Esophagus muscularis mucosa (tissue), 4 donors: ENCODE data around the gene LCE1B. TPM values are rescaled to one million over a fixed set of nuclear protein-coding genes. Genes with fewer than 3 reads are reported as not detected.

Source experiments
- DNase-seq: peaks from one replicate; pipeline ENCODE4 v3.0.0-alpha.2; 2017; ENCODE audit errors: extremely low spot score
- H3K27ac ChIP-seq, 4 donors: fragments of 200-600 bp; sonication (generic); replicated peaks in 1 of 4; 1 replicate in 3 of 4; 2 replicates in 1 of 4; pipeline ENCODE4 v1.5.1; 2016 to 2019; ENCODE audit warnings: mild to moderate bottlenecking in 1 of 4
- H3K27me3 ChIP-seq, 4 donors: fragments of 200-600 bp; sonication (generic); one replicate each; pipeline versions ENCODE4 v1.5.1 to v1.6.0; 2016 to 2019
- H3K36me3 ChIP-seq, 4 donors: fragments of 200-600 bp; sonication (generic); one replicate each; pipeline ENCODE4 v1.5.1; 2016 to 2019
- H3K4me1 ChIP-seq, 4 donors: fragments of 200-600 bp; sonication (generic); one replicate each; pipeline ENCODE4 v1.5.1; 2016 to 2019
- H3K4me3 ChIP-seq, 4 donors: fragments of 200-600 bp; sonication (generic); 1 replicate in 2 of 4; 2 replicates in 2 of 4; pipeline ENCODE4 v1.5.1; 2016 to 2019; ENCODE audit warnings: mild to moderate bottlenecking in 4 of 4, moderate library complexity in 1 of 4
- H3K9me3 ChIP-seq, 4 donors: fragments of 200-600 bp; sonication (generic); 1 replicate in 3 of 4; 2 replicates in 1 of 4; pipeline ENCODE4 v1.5.1; 2016 to 2019
- EP300 ChIP-seq: sonication (generic); formaldehyde crosslinking; IDR thresholded peaks from one replicate; pipeline ENCODE4 v1.6.1; 2017; ENCODE audit warnings: antibody characterized with exemption
- POLR2A ChIP-seq: fragments of 450-650 bp; IDR thresholded peaks from one replicate; pipeline ENCODE4 v1.6.1; 2017; ENCODE audit warnings: antibody characterized with exemption, moderate library complexity, mild to moderate bottlenecking, low read depth
- POLR2AphosphoS5 ChIP-seq, 2 donors: sonication (generic); formaldehyde crosslinking; IDR thresholded peaks; one replicate each; pipeline ENCODE4 v1.6.1; 2017; ENCODE audit warnings: antibody characterized with exemption in 2 of 2
- WGBS: methylation state at CpG from one replicate; pipeline ENCODE4 v1.1.5; 2018; 5-methylcytosine and 5-hydroxymethylcytosine counted together
- intact Hi-C: fragments of 100-400 bp; cut with DNase I; formaldehyde crosslinking; loops from one replicate; pipeline ENCODE4 v1.15.1; 2023
- total RNA-seq, 4 donors: library from RNA; depleted of rRNA; stranded (reverse); fragments of >200 nt; gene quantifications; one replicate each; pipeline versions ENCODE4 v1.1.0 to v1.2.1, GENCODE V29; 2016
- TF ChIP-seq, protein P1 (sequence below), 3 experiments: fragments of 200-600 bp in 2 of 3; fragments of 450-650 bp in 1 of 3; sonication (generic) in 2 of 3; IDR thresholded peaks; one replicate each; pipeline ENCODE4 v1.5.1; 2017 to 2019; ENCODE audit warnings: antibody characterized with exemption in 3 of 3, mild to moderate bottlenecking in 2 of 3, moderate library complexity in 1 of 3

LCE1B gene
- total RNA-seq, 4 donors from 2014 or later: not detected

- no peak within 1 kb of the TSS for H3K27ac ChIP-seq
- H3K9me3 ChIP-seq: no peaks in the 10 kb centered on the region
- 63% methylated on average over 3 of the region's 3 CpGs for WGBS
- intact Hi-C loops: no loop called here
- no peak within 1 kb of the TSS for H3K4me3 ChIP-seq
- no peaks in the 10 kb centered on the region for H3K4me1 ChIP-seq
- peak; percentile 64 for DNase-seq
- TF ChIP-seq POLR2A (no peak), EP300 (no peak), POLR2AphosphoS5 (IDR thresholded peaks at IDR 0.05) (no peak)
- TF ChIP-seq, protein P1, sequence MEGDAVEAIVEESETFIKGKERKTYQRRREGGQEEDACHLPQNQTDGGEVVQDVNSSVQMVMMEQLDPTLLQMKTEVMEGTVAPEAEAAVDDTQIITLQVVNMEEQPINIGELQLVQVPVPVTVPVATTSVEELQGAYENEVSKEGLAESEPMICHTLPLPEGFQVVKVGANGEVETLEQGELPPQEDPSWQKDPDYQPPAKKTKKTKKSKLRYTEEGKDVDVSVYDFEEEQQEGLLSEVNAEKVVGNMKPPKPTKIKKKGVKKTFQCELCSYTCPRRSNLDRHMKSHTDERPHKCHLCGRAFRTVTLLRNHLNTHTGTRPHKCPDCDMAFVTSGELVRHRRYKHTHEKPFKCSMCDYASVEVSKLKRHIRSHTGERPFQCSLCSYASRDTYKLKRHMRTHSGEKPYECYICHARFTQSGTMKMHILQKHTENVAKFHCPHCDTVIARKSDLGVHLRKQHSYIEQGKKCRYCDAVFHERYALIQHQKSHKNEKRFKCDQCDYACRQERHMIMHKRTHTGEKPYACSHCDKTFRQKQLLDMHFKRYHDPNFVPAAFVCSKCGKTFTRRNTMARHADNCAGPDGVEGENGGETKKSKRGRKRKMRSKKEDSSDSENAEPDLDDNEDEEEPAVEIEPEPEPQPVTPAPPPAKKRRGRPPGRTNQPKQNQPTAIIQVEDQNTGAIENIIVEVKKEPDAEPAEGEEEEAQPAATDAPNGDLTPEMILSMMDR (IDR thresholded peaks at IDR 0.05): no peak
- no peaks in the 10 kb centered on the region for H3K27me3 ChIP-seq
- no peaks in the 10 kb centered on the region for H3K36me3 ChIP-seq
Measured at GRCh38 chr1:152796421-152796820, 15.3 kb upstream of the LCE1B start, which contains the start of gene LCE1D. LCE1D (plus strand) TSS chr1:152796721; CDS start chr1:152797795, 1,074 bp downstream.

DNA sequence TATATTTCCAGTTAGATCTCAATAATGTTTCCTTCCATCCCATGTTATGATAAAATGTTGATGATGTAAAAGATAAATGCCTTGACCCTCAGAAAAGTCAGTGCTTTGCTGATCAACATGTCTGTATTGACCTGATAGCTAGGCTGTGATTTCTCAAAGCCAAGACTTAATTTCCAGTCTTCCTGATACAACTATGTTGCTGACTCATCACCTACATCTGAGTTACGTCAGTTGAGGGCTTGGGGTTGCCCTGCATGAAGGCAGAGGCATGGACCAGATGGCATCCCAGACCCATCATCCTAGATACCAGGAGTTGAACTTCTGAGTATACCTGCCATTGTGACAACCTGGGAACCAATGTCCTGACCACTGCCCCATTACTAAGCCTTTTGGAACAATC lies 10.4 kb upstream of the LCE1B start:
- intact Hi-C loops: no loop called here

DNA sequence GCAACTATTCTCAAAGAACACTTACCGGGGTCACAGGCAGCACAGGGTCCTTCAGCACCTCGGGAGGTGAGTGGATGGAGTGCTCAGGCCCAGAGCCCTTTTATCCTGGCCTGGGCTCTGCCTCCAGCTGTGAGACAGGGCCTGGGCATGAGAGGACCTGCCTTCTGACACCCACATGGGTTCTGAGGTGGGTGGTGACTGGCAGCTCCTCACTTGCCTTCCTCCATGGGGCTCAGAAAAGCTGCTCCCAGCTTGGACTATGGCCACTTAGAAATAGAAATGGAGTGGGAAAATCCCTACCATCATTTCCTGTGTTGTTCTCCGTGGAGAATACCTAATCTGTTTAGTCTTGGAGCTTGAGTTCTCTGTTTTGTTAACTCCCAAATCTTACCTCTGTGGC lies 5.2 kb upstream of the LCE1B start, which contains the start of gene LCE1C:
Gene LCE1C (minus strand): TSS at position 76 of the 400 bp plus-strand sequence. CDS start 1,173 bp downstream, outside the sequence.
- H3K27me3 ChIP-seq: peaks cover 0 to 4% (median 0%) of the 10 kb centered on the region in 4 donors
- TF ChIP-seq, protein P1 (IDR thresholded peaks at IDR 0.05): no peak
- TF ChIP-seq POLR2A: no peak
- H3K4me3 ChIP-seq: no peak within 1 kb of the TSS
- no peak for DNase-seq
- H3K4me1 ChIP-seq: peaks cover 0 to 4% (median 0%) of the 10 kb centered on the region in 4 donors
- 58% methylated on average over 3 of the region's 3 CpGs for WGBS
- no peak within 1 kb of the TSS for H3K27ac ChIP-seq
- no peaks in the 10 kb centered on the region for H3K9me3 ChIP-seq
- intact Hi-C loops: no loop called here
- no peaks in the 10 kb centered on the region for H3K36me3 ChIP-seq

More for the DNA sequence above, 10.4 kb upstream of the LCE1B start:
- Histone ChIP-seq H3K9me3 (no peaks in the 10 kb centered on the region), H3K4me1 (peaks cover 0 to 4% (median 0%) of the 10 kb centered on the region in 4 donors), H3K4me3 (no peak overlapping the region), H3K27ac (no peak overlapping the region), H3K36me3 (no peaks in the 10 kb centered on the region), H3K27me3 (peaks cover 0 to 4% (median 0%) of the 10 kb centered on the region in 4 donors)
- 83% methylated on average over 1 of the region's 1 CpG for WGBS
- no peak for DNase-seq
- TF ChIP-seq POLR2AphosphoS5 (IDR thresholded peaks at IDR 0.05) (no peak), POLR2A (no peak), EP300 (no peak)
- TF ChIP-seq, protein P1 (IDR thresholded peaks at IDR 0.05): no peak

DNA sequence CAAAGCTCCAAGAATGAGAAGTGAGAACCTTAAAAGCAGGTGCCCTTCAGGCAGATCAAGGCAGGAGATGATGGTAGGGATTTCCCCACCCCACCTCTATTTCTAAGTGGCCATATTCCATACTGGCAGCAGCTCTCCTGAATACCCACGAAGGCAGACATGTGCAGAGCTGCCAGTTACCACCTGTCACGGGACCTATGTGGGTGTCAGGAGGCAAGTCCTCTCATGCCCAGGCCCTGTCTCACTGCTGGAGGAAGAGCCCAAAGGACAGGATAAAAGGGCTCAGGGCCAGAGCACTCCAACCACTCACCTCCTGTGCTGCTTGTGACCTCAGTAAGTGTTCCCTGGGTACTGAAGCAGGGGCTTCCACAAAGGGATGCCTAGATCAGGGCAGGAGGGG lies 721 bp upstream of the LCE1B start:
- no peak for DNase-seq
- H3K36me3 ChIP-seq: no peaks in the 10 kb centered on the region
- no peak for TF ChIP-seq POLR2A
- TF ChIP-seq, protein P1 (IDR thresholded peaks at IDR 0.05): no peak
- TF ChIP-seq EP300: no peak
- H3K9me3 ChIP-seq: no peaks in the 10 kb centered on the region
- intact Hi-C loops: no loop called here
- H3K4me3 ChIP-seq: no peak overlapping the region
- no peak overlapping the region for H3K27ac ChIP-seq
- H3K4me1 ChIP-seq: no peaks in the 10 kb centered on the region
- 73% methylated on average over 2 of the region's 2 CpGs for WGBS
- H3K27me3 ChIP-seq: no peaks in the 10 kb centered on the region

DNA sequence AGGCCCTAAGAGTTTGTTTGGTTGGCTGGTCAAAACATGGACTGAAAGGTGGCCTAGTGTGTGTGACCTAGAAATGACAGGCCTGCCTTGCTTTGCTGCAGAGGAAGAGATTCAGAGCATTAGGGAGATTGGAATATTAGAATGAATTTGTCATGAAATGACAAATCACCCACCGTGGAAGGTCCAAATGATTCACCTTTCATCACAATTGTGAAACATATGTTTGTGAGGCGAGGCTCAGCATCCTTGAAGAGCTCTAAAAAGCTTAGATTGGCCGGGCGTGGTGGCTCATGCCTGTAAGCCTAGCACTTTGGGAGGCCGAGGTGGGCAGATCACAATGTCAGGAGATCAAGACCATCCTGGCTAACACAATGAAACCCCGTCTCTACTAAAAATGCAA lies 5.5 kb downstream of the LCE1B start:
- H3K4me1 ChIP-seq: no peaks in the 10 kb centered on the region
- H3K4me3 ChIP-seq: no peak overlapping the region
- TF ChIP-seq POLR2A: no peak
- TF ChIP-seq, protein P1 (IDR thresholded peaks at IDR 0.05): no peak
- TF ChIP-seq EP300: no peak
- no peak for TF ChIP-seq POLR2AphosphoS5 (IDR thresholded peaks at IDR 0.05)
- no peak overlapping the region for H3K27ac ChIP-seq
- no peaks in the 10 kb centered on the region for H3K27me3 ChIP-seq
- H3K36me3 ChIP-seq: no peaks in the 10 kb centered on the region
- no peaks in the 10 kb centered on the region for H3K9me3 ChIP-seq
- DNase-seq: no peak
- intact Hi-C loops: no loop called here
- WGBS: 90% methylated on average over 6 of the region's 6 CpGs
